Smooth muscle cell (in vitro differentiated cells): Measurements from ENCODE around the gene KIAA0753. TPM values are rescaled to one million over a fixed set of nuclear protein-coding genes. Genes with fewer than 3 reads are reported as not detected.

ENCODE experiments used
- DNase-seq: peaks from one replicate; lab custom pipeline; 2025; ENCODE audit not compliant: unreplicated experiment; lab: John Stamatoyannopoulos, UW
- H2AFZ ChIP-seq: fragments of 200-600 bp; sonication (generic); 2 replicates; pipeline ENCODE4 v1.6.0; 2016; ENCODE audit warnings: antibody characterized with exemption, low read depth, mild to moderate bottlenecking
- H3F3A ChIP-seq: fragments of 200-600 bp; sonication (generic); 2 replicates; pipeline ENCODE4 v1.6.0; 2017; ENCODE audit warnings: antibody characterized with exemption, low read depth
- H3K27ac ChIP-seq: fragments of 200-600 bp; sonication (generic); 2 replicates; pipeline ENCODE4 v1.5.1; 2016; ENCODE audit warnings: low read depth, mild to moderate bottlenecking
- H3K27me3 ChIP-seq: fragments of 200-600 bp; sonication (generic); 2 replicates; pipeline ENCODE4 v1.6.1; 2016; ENCODE audit warnings: low read depth, mild to moderate bottlenecking
- H3K36me3 ChIP-seq: fragments of 200-600 bp; sonication (generic); 2 replicates; pipeline ENCODE4 v1.5.1; 2016; ENCODE audit warnings: low read depth
- H3K4me1 ChIP-seq: fragments of 200-600 bp; sonication (generic); 2 replicates; pipeline ENCODE4 v1.5.1; 2016; ENCODE audit warnings: low read depth
- H3K4me2 ChIP-seq: fragments of 200-600 bp; sonication (generic); 2 replicates; pipeline ENCODE4 v1.6.0; 2016; ENCODE audit warnings: mild to moderate bottlenecking
- H3K4me3 ChIP-seq: fragments of 200-600 bp; sonication (generic); 2 replicates; pipeline ENCODE4 v1.5.1; 2016; ENCODE audit warnings: mild to moderate bottlenecking
- H3K79me2 ChIP-seq: fragments of 200-600 bp; sonication (generic); 2 replicates; pipeline ENCODE4 v1.6.0; 2016; ENCODE audit warnings: low read depth, mild to moderate bottlenecking
- H3K9ac ChIP-seq: fragments of 200-600 bp; sonication (generic); 2 replicates; pipeline ENCODE4 v1.6.0; 2016; ENCODE audit warnings: low read depth
- H3K9me3 ChIP-seq: fragments of 200-600 bp; sonication (generic); replicated peaks from 2 replicates; pipeline ENCODE4 v1.5.1; 2016; ENCODE audit warnings: low read depth
- H4K20me1 ChIP-seq: fragments of 200-600 bp; sonication (generic); 2 replicates; pipeline ENCODE4 v1.6.0; 2016; ENCODE audit warnings: low read depth
- CTCF ChIP-seq: fragments of 200-600 bp; sonication (generic); IDR thresholded peaks from 2 replicates; pipeline ENCODE4 v1.5.1; 2017; ENCODE audit warnings: borderline replicate concordance, mild to moderate bottlenecking, antibody characterized with exemption; ENCODE audit not compliant: insufficient read depth, poor library complexity, severe bottlenecking
- WGBS: methylation state at CpG from one replicate; pipeline ENCODE4 v1.1.7; 2016; ENCODE audit warnings: low lambda C conversion rate; 5-methylcytosine and 5-hydroxymethylcytosine counted together
- polyA plus RNA-seq: library from polyadenylated mRNA; unstranded; fragments of >200 nt; fragmentation: Nextera tagmentation; extraction: Ambion mirVana; gene quantifications from 2 replicates; pipeline ENCODE4 v1.2.1, GENCODE V29; 2016
- total RNA-seq: library from RNA; depleted of rRNA; stranded (reverse); fragments of >200 nt; gene quantifications from 2 replicates; pipeline ENCODE4 v1.2.3, GENCODE V29; 2014

The KIAA0753 gene
- total and polyA plus RNA-seq, 2 experiments from 2014 or later, result 4.9 to 15.0 TPM

GRCh38 chr17:6556121-6557039, 84.1 kb downstream of the KIAA0753 start, which contains the start of gene PITPNM3:
Gene PITPNM3 (minus strand): TSS chr17:6556555. CDS start chr17:6556406, 149 bp downstream.
- peak within 1 kb of the TSS; percentile 57 for H2AFZ ChIP-seq
- DNase-seq, result no peak
- H3K9ac ChIP-seq, result peak within 1 kb of the TSS; percentile 29

GRCh38 chr17:6555331-6556120, 85.0 kb downstream of the KIAA0753 start:
- Histone ChIP-seq H2AFZ (peak overlapping the region; percentile 57), H3K4me3 (peak overlapping the region; percentile 61), H3F3A (no peaks in the 10 kb centered on the region), H4K20me1 (no peaks in the 10 kb centered on the region), H3K27me3 (peaks cover 10% of the 10 kb centered on the region), H3K4me1 (peaks cover 6% of the 10 kb centered on the region), H3K79me2 (no peaks in the 10 kb centered on the region), H3K36me3 (no peaks in the 10 kb centered on the region), H3K4me2 (peak overlapping the region; percentile 94), H3K9me3 (no peaks in the 10 kb centered on the region), H3K9ac (peak overlapping the region; percentile 29), H3K27ac (no peak overlapping the region)
- no peak for TF ChIP-seq CTCF
- peak; percentile 57 for DNase-seq
- WGBS, result 2% methylated on average over 52 of the region's 56 CpGs

More at GRCh38 chr17:6556121-6557039, 84.1 kb downstream of the KIAA0753 start, which contains the start of gene PITPNM3:
- no peak within 1 kb of the TSS for H3K27ac ChIP-seq
- no peaks in the 10 kb centered on the region for H3K9me3 ChIP-seq
- peaks cover 6% of the 10 kb centered on the region for H3K4me1 ChIP-seq
- TF ChIP-seq CTCF, result no peak
- H3K4me3 ChIP-seq, result peak within 1 kb of the TSS; percentile 61
- 4% methylated on average over 36 of the region's 122 CpGs for WGBS
- peaks cover 10% of the 10 kb centered on the region for H3K27me3 ChIP-seq
- no peaks in the 10 kb centered on the region for H3F3A ChIP-seq
- H4K20me1 ChIP-seq, result no peaks in the 10 kb centered on the region
- no peaks in the 10 kb centered on the region for H3K36me3 ChIP-seq
- H3K79me2 ChIP-seq, result no peaks in the 10 kb centered on the region
- H3K4me2 ChIP-seq, result peak within 1 kb of the TSS; percentile 94

GRCh38 chr17:6554871-6555330, 85.6 kb downstream of the KIAA0753 start:
- no peak for DNase-seq
- Histone ChIP-seq H3K36me3 (no peaks in the 10 kb centered on the region), H4K20me1 (no peaks in the 10 kb centered on the region), H3F3A (no peaks in the 10 kb centered on the region), H3K4me1 (peaks cover 6% of the 10 kb centered on the region), H3K4me2 (peak overlapping the region; percentile 94), H3K9me3 (no peaks in the 10 kb centered on the region), H3K27me3 (peaks cover 10% of the 10 kb centered on the region), H3K27ac (no peak overlapping the region), H2AFZ (no peak overlapping the region), H3K79me2 (no peaks in the 10 kb centered on the region), H3K9ac (peak overlapping the region; percentile 29), H3K4me3 (peak overlapping the region; percentile 61)
- WGBS, result 29% methylated on average over 12 of the region's 12 CpGs
- no peak for TF ChIP-seq CTCF
